K562 (cell line): ENCODE results near the gene WNT3. TPM values are rescaled to one million over a fixed set of nuclear protein-coding genes. Genes with fewer than 3 reads are reported as not detected.

Source experiments
- DDX20 ChIP-seq: fragments of 450-650 bp; IDR thresholded peaks from 2 replicates; pipeline ENCODE4 v1.6.1; 2016; ENCODE audit warnings: missing genetic modification characterization, low read depth, mild to moderate bottlenecking, missing compliant biosample characterization, moderate library complexity
- E4F1 ChIP-seq: fragments of 250-450 bp; sonication (Bioruptor Pico); IDR thresholded peaks from 2 replicates; pipeline ENCODE4 v1.5.0; 2021; ENCODE audit warnings: mild to moderate bottlenecking, borderline replicate concordance
- KLF10 ChIP-seq: fragments of 250-450 bp; sonication (Bioruptor Pico); IDR thresholded peaks from 2 replicates; pipeline ENCODE4 v1.6.1; 2021; ENCODE audit warnings: matching md5 sums
- NCOA2 ChIP-seq, 2 experiments: fragments of 450-650 bp; IDR thresholded peaks; 2 replicates each; pipeline ENCODE4 v1.6.1; 2018; ENCODE audit warnings: mild to moderate bottlenecking in 2 of 2, moderate library complexity in 1 of 2; ENCODE audit not compliant: partially characterized antibody in 2 of 2
- RBM34 ChIP-seq: fragments of 200-400 bp; formaldehyde crosslinking; IDR thresholded peaks from 2 replicates; pipeline ENCODE4 v1.6.1; 2018; ENCODE audit warnings: low read length, borderline replicate concordance; ENCODE audit not compliant: insufficient read depth
- ZFX ChIP-seq: sonication (generic); formaldehyde crosslinking; IDR thresholded peaks from 2 replicates; pipeline ENCODE4 v1.8.0; 2022; ENCODE audit warnings: mild to moderate bottlenecking, missing genetic modification reagents, moderate library complexity
- ZNF143 ChIP-seq: sonication (generic); formaldehyde crosslinking; IDR thresholded peaks from 2 replicates; pipeline ENCODE4 v1.9.0; 2022; ENCODE audit warnings: mild to moderate bottlenecking, missing genetic modification reagents
- polyA plus RNA-seq, 8 experiments: library from polyadenylated mRNA; depleted of rRNA in 4 of 8; stranded (reverse) in 5 of 8; unstranded in 3 of 8; fragments of >200 nt; fragmentation: Nextera tagmentation in 2 of 8; fragmentation: Illumina TruSeq in 1 of 8; extraction: Ambion mirVana in 2 of 8; extraction: Trizol in 1 of 8; gene quantifications; 2 replicates each; pipeline versions ENCODE4 v1.2.1 to v1.2.3, GENCODE V29; 2011 to 2014; ENCODE audit warnings: inconsistent platforms in 1 of 8, missing spikeins in 1 of 8
- total RNA-seq, 7 experiments: library from RNA; depleted of rRNA in 6 of 7; stranded (reverse); fragments of >200 nt in 6 of 7; fragmentation: Illumina TruSeq in 2 of 7; extraction: Trizol in 2 of 7; gene quantifications; 2 replicates each; pipeline versions ENCODE4 v1.2.1 to v1.2.3, GENCODE V29; 2011 to 2021; ENCODE audit warnings: low replicate concordance in 1 of 7
- TF ChIP-seq, protein P1 (sequence below): fragments of 450-650 bp; IDR thresholded peaks from 2 replicates; pipeline ENCODE4 v1.6.1; 2016; ENCODE audit warnings: mild to moderate bottlenecking, moderate library complexity
- TF ChIP-seq, protein P2 (sequence below): fragments of 250-450 bp; sonication (Bioruptor Pico); IDR thresholded peaks from 2 replicates; pipeline ENCODE4 v1.5.1; 2021; ENCODE audit warnings: mild to moderate bottlenecking
- TF ChIP-seq, protein P3 (sequence below): fragments of 450-650 bp; formaldehyde crosslinking; conservative IDR thresholded peaks from 2 replicates; pipeline ENCODE4 v1.4.0; 2022; ENCODE audit warnings: mild to moderate bottlenecking, missing genetic modification characterization

Gene WNT3
- total and polyA plus RNA-seq, 9 of the 15 experiments (the other 6 are each of a cell fraction or from before 2014, with no cell fraction given) = 1.5 to 6.1 (median 3.3) TPM

DNA sequence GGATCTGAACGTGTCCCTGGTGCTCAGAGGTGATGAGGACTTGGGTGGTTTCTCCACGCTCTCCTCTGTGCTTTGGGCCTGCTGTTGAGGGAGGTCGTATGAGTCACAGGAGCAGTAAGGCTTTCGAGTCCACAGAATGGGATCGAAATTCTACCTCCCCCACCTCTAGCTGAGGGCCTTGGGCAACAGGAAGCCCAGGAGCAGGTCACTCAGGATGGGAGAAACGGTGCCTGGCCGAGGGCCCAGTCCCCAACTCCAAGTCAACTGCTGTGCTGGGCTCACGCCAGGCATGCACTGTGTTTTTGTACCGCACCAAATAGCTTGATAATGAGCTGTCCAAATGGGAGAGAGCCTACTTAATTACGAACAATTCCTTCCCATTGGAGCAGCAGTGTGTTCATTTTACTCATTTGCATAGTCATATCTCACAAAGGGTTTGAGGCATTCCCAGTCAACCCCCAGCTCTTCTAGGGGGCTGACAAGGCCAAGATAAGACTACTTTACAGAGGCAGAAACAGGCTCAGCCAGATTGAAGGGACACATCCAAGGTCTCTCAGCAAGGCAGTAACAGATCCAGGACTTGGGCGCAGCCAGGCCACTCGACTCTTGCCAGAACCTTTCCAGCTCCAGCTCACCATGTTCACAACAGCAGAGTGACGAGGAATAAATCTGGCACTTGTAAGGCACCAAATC lies 53.6 kb downstream of the WNT3 start (continued):
- TF ChIP-seq, protein P1, sequence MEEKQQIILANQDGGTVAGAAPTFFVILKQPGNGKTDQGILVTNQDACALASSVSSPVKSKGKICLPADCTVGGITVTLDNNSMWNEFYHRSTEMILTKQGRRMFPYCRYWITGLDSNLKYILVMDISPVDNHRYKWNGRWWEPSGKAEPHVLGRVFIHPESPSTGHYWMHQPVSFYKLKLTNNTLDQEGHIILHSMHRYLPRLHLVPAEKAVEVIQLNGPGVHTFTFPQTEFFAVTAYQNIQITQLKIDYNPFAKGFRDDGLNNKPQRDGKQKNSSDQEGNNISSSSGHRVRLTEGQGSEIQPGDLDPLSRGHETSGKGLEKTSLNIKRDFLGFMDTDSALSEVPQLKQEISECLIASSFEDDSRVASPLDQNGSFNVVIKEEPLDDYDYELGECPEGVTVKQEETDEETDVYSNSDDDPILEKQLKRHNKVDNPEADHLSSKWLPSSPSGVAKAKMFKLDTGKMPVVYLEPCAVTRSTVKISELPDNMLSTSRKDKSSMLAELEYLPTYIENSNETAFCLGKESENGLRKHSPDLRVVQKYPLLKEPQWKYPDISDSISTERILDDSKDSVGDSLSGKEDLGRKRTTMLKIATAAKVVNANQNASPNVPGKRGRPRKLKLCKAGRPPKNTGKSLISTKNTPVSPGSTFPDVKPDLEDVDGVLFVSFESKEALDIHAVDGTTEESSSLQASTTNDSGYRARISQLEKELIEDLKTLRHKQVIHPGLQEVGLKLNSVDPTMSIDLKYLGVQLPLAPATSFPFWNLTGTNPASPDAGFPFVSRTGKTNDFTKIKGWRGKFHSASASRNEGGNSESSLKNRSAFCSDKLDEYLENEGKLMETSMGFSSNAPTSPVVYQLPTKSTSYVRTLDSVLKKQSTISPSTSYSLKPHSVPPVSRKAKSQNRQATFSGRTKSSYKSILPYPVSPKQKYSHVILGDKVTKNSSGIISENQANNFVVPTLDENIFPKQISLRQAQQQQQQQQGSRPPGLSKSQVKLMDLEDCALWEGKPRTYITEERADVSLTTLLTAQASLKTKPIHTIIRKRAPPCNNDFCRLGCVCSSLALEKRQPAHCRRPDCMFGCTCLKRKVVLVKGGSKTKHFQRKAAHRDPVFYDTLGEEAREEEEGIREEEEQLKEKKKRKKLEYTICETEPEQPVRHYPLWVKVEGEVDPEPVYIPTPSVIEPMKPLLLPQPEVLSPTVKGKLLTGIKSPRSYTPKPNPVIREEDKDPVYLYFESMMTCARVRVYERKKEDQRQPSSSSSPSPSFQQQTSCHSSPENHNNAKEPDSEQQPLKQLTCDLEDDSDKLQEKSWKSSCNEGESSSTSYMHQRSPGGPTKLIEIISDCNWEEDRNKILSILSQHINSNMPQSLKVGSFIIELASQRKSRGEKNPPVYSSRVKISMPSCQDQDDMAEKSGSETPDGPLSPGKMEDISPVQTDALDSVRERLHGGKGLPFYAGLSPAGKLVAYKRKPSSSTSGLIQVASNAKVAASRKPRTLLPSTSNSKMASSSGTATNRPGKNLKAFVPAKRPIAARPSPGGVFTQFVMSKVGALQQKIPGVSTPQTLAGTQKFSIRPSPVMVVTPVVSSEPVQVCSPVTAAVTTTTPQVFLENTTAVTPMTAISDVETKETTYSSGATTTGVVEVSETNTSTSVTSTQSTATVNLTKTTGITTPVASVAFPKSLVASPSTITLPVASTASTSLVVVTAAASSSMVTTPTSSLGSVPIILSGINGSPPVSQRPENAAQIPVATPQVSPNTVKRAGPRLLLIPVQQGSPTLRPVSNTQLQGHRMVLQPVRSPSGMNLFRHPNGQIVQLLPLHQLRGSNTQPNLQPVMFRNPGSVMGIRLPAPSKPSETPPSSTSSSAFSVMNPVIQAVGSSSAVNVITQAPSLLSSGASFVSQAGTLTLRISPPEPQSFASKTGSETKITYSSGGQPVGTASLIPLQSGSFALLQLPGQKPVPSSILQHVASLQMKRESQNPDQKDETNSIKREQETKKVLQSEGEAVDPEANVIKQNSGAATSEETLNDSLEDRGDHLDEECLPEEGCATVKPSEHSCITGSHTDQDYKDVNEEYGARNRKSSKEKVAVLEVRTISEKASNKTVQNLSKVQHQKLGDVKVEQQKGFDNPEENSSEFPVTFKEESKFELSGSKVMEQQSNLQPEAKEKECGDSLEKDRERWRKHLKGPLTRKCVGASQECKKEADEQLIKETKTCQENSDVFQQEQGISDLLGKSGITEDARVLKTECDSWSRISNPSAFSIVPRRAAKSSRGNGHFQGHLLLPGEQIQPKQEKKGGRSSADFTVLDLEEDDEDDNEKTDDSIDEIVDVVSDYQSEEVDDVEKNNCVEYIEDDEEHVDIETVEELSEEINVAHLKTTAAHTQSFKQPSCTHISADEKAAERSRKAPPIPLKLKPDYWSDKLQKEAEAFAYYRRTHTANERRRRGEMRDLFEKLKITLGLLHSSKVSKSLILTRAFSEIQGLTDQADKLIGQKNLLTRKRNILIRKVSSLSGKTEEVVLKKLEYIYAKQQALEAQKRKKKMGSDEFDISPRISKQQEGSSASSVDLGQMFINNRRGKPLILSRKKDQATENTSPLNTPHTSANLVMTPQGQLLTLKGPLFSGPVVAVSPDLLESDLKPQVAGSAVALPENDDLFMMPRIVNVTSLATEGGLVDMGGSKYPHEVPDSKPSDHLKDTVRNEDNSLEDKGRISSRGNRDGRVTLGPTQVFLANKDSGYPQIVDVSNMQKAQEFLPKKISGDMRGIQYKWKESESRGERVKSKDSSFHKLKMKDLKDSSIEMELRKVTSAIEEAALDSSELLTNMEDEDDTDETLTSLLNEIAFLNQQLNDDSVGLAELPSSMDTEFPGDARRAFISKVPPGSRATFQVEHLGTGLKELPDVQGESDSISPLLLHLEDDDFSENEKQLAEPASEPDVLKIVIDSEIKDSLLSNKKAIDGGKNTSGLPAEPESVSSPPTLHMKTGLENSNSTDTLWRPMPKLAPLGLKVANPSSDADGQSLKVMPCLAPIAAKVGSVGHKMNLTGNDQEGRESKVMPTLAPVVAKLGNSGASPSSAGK = 0 out of 2 replicates have a peak, but pooled peaks have one; percentile 31
- TF ChIP-seq RBM34 (no peak), NCOA2 (IDR thresholded peaks at IDR 0.05; ENCODE audit: partially characterized antibody in 2 of 2) (no peak), ZNF143 (CRISPR knock-in tag) (no peak), DDX20 (tag) (no peak), E4F1 (CRISPR knock-in tag) (no peak), KLF10 (CRISPR knock-in tag) (no peak), ZFX (CRISPR knock-in tag) (peak; percentile 70)
- TF ChIP-seq, protein P2, sequence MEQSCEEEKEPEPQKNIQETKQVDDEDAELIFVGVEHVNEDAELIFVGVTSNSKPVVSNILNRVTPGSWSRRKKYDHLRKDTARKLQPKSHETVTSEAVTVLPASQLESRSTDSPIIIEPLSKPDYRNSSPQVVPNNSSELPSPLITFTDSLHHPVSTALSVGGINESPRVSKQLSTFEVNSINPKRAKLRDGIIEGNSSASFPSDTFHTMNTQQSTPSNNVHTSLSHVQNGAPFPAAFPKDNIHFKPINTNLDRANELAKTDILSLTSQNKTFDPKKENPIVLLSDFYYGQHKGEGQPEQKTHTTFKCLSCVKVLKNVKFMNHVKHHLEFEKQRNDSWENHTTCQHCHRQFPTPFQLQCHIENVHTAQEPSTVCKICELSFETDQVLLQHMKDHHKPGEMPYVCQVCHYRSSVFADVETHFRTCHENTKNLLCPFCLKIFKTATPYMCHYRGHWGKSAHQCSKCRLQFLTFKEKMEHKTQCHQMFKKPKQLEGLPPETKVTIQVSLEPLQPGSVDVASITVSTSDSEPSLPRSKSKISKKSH = no peak
- TF ChIP-seq, protein P3, sequence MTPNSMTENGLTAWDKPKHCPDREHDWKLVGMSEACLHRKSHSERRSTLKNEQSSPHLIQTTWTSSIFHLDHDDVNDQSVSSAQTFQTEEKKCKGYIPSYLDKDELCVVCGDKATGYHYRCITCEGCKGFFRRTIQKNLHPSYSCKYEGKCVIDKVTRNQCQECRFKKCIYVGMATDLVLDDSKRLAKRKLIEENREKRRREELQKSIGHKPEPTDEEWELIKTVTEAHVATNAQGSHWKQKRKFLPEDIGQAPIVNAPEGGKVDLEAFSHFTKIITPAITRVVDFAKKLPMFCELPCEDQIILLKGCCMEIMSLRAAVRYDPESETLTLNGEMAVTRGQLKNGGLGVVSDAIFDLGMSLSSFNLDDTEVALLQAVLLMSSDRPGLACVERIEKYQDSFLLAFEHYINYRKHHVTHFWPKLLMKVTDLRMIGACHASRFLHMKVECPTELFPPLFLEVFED = no peak
